ENCODE measurements around the gene IQGAP1. TPM values are rescaled to one million over a fixed set of nuclear protein-coding genes. Genes with fewer than 3 reads are reported as not detected.

The IQGAP1 gene
- total and polyA plus RNA-seq, 2 donors (not counting 1 experiment from before 2014, with no cell fraction given) = 222 to 270 TPM

DNA sequence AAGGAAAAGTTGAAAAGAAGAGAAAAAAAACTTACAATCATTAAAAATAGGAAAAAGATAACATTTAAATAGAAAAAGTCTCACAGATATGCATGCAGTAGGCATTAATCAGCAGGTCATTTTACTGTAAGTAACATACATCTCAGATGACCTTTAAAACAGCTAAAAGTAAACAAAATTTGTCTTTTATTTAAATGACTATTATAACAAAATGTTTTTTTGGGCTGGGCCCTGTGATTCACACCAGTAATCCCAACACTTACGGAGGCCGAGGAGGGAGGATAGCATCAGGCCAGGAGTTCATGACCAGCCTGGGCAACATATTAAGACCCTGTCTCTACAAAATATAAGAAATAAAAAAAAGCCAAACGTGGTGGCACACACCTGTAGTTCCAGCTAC is 14.7 kb downstream of the IQGAP1 start:
- H3K9me3 ChIP-seq (ENCODE audit: control insufficient read depth, insufficient read depth, low read depth, low read length) = no peaks in the 10 kb centered on the region
- TF ChIP-seq EZH2 (IDR thresholded peaks at IDR 0.05; ENCODE audit: low read length, missing control alignments) = no peak
- TF ChIP-seq CTCF (conservative IDR thresholded peaks at IDR 0.05 in 1 of 2, IDR thresholded peaks at IDR 0.05 in 1 of 2; ENCODE audit: low read depth in 1 of 2, low read length in 2 of 2) = no peak
- H2AFZ ChIP-seq (ENCODE audit: low read length) = no peak overlapping the region
- H3K4me2 ChIP-seq (ENCODE audit: extremely low read depth, insufficient read depth, low read length) = peak overlapping the region; percentile 30
- H3K27me3 ChIP-seq (ENCODE audit: control insufficient read depth, insufficient read depth, low read length) = no peaks in the 10 kb centered on the region
- peak in 1 of 2 donors; percentile 12 for DNase-seq (ENCODE audit: low read depth in 2 of 2)
- peaks cover 95% of the 10 kb centered on the region for H3K79me2 ChIP-seq (ENCODE audit: control insufficient read depth, insufficient read depth, low read length)
- peak overlapping the region; percentile 30 for H3K27ac ChIP-seq (ENCODE audit: insufficient read depth, low read length)
- H3K4me3 ChIP-seq (replicated peaks in 1 of 4; ENCODE audit: control extremely low read depth in 1 of 4, insufficient read depth in 1 of 4, low read depth in 3 of 4, low read length in 4 of 4) = no peak overlapping the region
- peaks cover 31% of the 10 kb centered on the region for H3K4me1 ChIP-seq (ENCODE audit: control insufficient read depth, extremely low read depth, insufficient read depth, low read length)
- H4K20me1 ChIP-seq (ENCODE audit: control insufficient read depth, extremely low read depth, insufficient read depth, low read length) = no peaks in the 10 kb centered on the region
- H3K36me3 ChIP-seq (ENCODE audit: control insufficient read depth, insufficient read depth, low read length) = no peaks in the 10 kb centered on the region
- no peak overlapping the region for H3K9ac ChIP-seq (ENCODE audit: insufficient read depth, low read length)

DNA sequence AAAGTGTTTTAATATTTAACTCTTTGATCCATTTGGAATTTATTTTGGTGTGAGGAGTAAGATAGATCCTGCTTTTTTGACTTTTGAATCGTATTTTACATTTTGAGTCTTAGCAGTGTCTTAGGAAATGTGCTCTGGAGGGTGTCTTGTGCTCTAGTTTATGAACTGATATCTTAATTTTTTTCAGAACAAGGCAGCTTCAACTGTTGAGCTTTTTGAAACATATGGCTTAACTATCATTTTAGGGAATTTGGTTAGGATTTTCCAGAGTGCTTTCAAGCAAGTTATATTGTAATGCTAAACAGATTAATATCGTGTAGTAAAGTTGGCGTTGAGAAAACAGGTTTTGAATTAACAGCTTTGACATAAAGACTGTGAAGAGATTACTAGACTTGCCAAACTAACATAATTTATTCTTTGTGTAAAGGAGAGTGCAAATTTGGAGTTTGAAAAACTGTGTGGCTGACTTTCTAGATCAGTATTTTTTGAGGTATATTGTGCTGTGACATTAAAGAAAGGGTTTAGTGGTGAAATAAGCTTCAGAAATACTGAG is 17.1 kb downstream of the IQGAP1 start:
- TF ChIP-seq CTCF (conservative IDR thresholded peaks at IDR 0.05 in 1 of 2, IDR thresholded peaks at IDR 0.05 in 1 of 2; ENCODE audit: low read depth in 1 of 2, low read length in 2 of 2) (no peak), EZH2 (IDR thresholded peaks at IDR 0.05; ENCODE audit: low read length, missing control alignments) (no peak)
- Histone ChIP-seq H3K4me3 (replicated peaks in 1 of 4; ENCODE audit: control extremely low read depth in 1 of 4, insufficient read depth in 1 of 4, low read depth in 3 of 4, low read length in 4 of 4) (no peak overlapping the region), H3K36me3 (ENCODE audit: control insufficient read depth, insufficient read depth, low read length) (no peaks in the 10 kb centered on the region), H3K27ac (ENCODE audit: insufficient read depth, low read length) (no peak overlapping the region), H3K9me3 (ENCODE audit: control insufficient read depth, insufficient read depth, low read depth, low read length) (no peaks in the 10 kb centered on the region), H2AFZ (ENCODE audit: low read length) (no peak overlapping the region), H3K4me1 (ENCODE audit: control insufficient read depth, extremely low read depth, insufficient read depth, low read length) (peaks cover 33% of the 10 kb centered on the region), H3K79me2 (ENCODE audit: control insufficient read depth, insufficient read depth, low read length) (peaks cover 93% of the 10 kb centered on the region), H3K27me3 (ENCODE audit: control insufficient read depth, insufficient read depth, low read length) (no peaks in the 10 kb centered on the region), H4K20me1 (ENCODE audit: control insufficient read depth, extremely low read depth, insufficient read depth, low read length) (no peaks in the 10 kb centered on the region), H3K4me2 (ENCODE audit: extremely low read depth, insufficient read depth, low read length) (no peak overlapping the region), H3K9ac (ENCODE audit: insufficient read depth, low read length) (no peak overlapping the region)
- no peak for DNase-seq (ENCODE audit: low read depth in 2 of 2)

DNA sequence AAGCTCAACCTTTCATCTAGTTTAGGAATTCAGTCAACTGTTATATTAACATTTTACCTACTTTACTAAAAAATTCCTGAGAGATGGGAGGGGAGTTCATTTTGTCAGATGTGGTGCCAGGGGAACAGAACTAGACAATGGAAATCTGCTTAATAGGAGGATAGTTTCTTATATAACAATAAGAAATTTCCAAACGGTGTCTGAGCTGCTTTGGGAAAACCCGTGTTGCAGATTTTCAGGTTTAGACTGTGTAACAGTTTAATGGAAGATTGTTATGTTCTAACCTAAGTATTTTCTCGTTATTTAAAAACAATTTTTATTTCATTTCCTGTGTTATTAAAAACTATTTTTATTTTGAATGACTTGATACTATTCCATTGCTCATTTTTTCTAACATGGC is 19.3 kb downstream of the IQGAP1 start:
- H3K4me3 ChIP-seq (replicated peaks in 1 of 4; ENCODE audit: control extremely low read depth in 1 of 4, insufficient read depth in 1 of 4, low read depth in 3 of 4, low read length in 4 of 4) = no peak overlapping the region
- TF ChIP-seq EZH2 (IDR thresholded peaks at IDR 0.05; ENCODE audit: low read length, missing control alignments) = no peak
- TF ChIP-seq CTCF (conservative IDR thresholded peaks at IDR 0.05 in 1 of 2, IDR thresholded peaks at IDR 0.05 in 1 of 2; ENCODE audit: low read depth in 1 of 2, low read length in 2 of 2) = no peak
- no peak overlapping the region for H2AFZ ChIP-seq (ENCODE audit: low read length)
- peaks cover 91% of the 10 kb centered on the region for H3K79me2 ChIP-seq (ENCODE audit: control insufficient read depth, insufficient read depth, low read length)
- H3K36me3 ChIP-seq (ENCODE audit: control insufficient read depth, insufficient read depth, low read length) = no peaks in the 10 kb centered on the region
- H3K9ac ChIP-seq (ENCODE audit: insufficient read depth, low read length) = no peak overlapping the region
- H3K27me3 ChIP-seq (ENCODE audit: control insufficient read depth, insufficient read depth, low read length) = no peaks in the 10 kb centered on the region
- DNase-seq (ENCODE audit: low read depth in 2 of 2) = no peak
- H3K4me1 ChIP-seq (ENCODE audit: control insufficient read depth, extremely low read depth, insufficient read depth, low read length) = peaks cover 15% of the 10 kb centered on the region
- no peak overlapping the region for H3K4me2 ChIP-seq (ENCODE audit: extremely low read depth, insufficient read depth, low read length)
- no peaks in the 10 kb centered on the region for H4K20me1 ChIP-seq (ENCODE audit: control insufficient read depth, extremely low read depth, insufficient read depth, low read length)
- H3K27ac ChIP-seq (ENCODE audit: insufficient read depth, low read length) = peak overlapping the region; percentile 46
- no peaks in the 10 kb centered on the region for H3K9me3 ChIP-seq (ENCODE audit: control insufficient read depth, insufficient read depth, low read depth, low read length)
